GM13977 (cell line): ENCODE data around the gene SLC6A12.

Source experiments
- DNase-seq: peaks from one replicate; pipeline ENCODE4 v3.0.0; 2012; ENCODE audit warnings: low spot score
- in situ Hi-C: fragments of 300-500 bp; cut with MboI; formaldehyde crosslinking; loops from one replicate; pipeline ENCODE4 v1.12.0; 2022; ENCODE audit warnings: low sequenced_read_pairs, low pct_unique_long_range_greater_than_20kb, mixed read lengths, inconsistent platforms; ENCODE audit not compliant: unreplicated experiment
- TF ChIP-seq, protein P1 (sequence below): IDR thresholded peaks from 2 replicates; pipeline ENCODE4 v1.5.1; 2012; ENCODE audit warnings: mild to moderate bottlenecking, control low read depth; ENCODE audit not compliant: insufficient read depth; ENCODE audit errors: extremely low read depth, missing control alignments

The SLC6A12 gene

DNA sequence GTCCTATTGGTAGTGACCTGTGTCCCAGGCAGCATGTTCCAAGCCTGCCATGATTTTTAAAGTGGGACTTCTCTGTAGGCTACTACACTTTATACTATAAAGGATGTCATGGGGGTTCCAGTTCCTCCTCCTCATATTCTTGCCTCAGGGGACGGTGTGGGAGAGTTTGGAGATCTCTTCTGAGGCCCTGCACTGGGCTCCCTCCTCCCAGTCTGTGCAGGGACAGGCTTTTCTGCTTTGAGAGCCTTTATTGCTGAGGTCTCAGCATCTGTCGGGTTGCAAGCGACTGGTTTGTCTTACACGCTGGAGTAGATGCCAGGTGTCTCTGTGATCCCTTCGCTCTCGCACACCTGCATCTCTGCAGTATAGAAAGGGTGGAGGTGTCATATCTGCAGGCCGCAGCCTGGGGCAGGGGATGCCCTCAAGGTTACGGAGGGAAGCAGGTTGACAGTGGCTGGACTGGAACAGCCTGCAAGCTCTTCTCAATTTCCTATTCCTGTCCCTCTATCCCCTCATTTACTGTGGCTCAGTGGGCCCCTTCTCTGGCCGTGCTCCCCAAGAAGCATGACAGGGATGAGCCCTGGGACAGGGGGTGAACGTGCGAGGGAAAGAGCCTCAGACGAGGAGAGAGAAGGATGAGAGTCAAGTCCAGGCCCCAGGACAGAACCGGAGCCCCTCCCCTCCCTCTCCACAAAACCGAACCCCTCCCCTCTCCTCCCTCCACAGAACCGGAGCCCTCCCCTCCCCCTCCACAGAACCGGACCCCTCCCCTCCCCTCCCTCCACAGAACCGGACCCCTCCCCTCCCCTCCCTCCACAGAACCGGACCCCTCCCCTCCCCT, 51.3 kb downstream of the SLC6A12 start:
- DNase-seq, result no peak
- TF ChIP-seq, protein P1, sequence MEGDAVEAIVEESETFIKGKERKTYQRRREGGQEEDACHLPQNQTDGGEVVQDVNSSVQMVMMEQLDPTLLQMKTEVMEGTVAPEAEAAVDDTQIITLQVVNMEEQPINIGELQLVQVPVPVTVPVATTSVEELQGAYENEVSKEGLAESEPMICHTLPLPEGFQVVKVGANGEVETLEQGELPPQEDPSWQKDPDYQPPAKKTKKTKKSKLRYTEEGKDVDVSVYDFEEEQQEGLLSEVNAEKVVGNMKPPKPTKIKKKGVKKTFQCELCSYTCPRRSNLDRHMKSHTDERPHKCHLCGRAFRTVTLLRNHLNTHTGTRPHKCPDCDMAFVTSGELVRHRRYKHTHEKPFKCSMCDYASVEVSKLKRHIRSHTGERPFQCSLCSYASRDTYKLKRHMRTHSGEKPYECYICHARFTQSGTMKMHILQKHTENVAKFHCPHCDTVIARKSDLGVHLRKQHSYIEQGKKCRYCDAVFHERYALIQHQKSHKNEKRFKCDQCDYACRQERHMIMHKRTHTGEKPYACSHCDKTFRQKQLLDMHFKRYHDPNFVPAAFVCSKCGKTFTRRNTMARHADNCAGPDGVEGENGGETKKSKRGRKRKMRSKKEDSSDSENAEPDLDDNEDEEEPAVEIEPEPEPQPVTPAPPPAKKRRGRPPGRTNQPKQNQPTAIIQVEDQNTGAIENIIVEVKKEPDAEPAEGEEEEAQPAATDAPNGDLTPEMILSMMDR, result no peak
- in situ Hi-C loops, result no loop called here

DNA sequence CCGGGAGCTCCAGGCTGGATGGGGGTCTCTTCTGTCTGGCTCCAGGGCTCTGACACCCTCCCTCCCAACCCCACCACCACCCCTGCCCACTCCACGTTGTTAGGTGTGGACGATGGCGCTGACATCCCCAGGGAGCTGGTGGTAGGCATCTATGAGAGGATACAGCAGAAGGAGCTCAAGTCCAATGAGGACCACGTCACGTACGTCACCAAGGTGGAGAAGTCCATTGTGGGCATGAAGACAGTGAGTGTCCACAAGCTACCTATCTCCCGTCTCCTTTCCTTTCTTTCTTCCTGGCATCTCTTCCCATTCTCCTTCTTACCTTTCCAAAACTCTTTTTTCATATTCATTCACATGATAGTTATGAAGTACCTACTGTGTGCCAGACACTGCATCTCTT, 52.1 kb downstream of the SLC6A12 start:
- DNase-seq, result no peak
- in situ Hi-C loops, result no loop called here
- TF ChIP-seq, protein P1, result no peak

DNA sequence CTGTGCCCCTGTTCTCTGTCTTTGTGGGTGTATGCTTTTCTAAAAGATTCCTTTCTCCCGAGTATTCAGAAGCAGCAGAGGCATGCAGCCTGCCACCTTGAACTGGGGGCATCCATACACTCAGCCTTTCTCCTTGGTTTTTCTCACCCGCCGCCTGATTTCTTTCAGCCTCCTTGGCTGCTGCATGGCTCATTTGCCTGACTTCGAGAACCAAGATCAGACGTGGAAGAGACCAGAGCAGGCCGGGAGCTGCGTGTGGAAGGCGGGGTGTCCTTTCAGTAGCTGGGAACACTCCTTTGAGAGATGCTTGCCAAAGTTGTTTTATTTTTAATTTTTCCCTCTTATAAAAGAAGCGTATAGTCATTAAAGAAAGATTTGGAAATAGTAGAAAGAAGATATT, 53.1 kb downstream of the SLC6A12 start:
- in situ Hi-C loops, result no loop called here

DNA sequence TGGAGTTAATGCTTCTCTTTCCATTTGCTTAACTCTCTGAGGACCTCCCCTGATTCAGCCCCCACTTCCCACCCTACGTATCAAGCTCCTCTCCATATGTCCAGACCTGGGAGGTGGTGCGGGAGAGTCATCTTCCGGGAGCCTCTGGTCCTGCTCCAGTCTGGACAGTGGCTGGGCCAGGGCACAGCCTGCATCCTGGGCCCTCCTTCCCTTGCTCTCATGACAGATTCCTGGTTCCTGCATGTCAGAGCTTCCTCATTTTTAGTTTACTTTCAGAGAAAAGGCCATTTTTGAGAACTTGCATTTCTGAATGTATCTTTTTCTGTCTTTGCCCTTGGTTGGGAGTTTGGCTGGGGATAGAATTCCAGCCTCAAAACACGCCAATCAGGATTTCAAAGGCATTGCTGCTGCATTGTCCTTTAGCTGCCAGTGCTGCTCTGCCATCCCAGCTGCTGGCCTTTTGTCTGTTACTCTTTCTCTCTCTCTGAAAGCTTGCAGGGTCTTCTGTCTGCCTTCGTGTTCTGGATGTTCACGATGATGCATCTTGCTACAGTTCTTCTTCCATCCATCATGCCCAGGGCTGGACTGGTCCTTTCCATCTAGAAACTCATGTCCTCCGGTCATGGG, 54.7 kb downstream of the SLC6A12 start:
- in situ Hi-C loops, result no loop called here

More for the DNA sequence above, 53.1 kb downstream of the SLC6A12 start:
- DNase-seq, result no peak
- TF ChIP-seq, protein P1, result no peak

DNA sequence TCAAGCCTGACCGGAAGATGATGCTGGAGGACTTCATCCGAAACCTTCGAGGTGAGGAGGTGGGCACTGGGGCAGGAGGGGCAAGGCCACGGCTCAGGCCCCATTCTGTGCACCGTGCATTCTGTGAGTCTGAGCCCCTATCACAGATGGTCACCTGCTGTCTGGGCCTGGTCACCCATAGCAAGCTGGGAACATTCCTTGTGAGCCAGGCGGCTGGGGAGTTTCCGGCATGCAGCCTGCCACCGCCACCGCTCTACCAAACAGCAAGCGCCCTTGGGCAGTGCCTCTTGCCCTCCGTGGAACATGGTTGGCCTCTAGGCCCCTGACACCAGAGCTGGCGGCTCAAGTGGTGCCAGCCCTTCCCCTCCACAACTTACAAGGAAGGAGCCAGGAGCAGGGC, 56.3 kb downstream of the SLC6A12 start:
- in situ Hi-C loops, result no loop called here
- no peak for DNase-seq
- TF ChIP-seq, protein P1, result no peak

More for the DNA sequence above, 54.7 kb downstream of the SLC6A12 start:
- DNase-seq, result no peak
- TF ChIP-seq, protein P1, result no peak

DNA sequence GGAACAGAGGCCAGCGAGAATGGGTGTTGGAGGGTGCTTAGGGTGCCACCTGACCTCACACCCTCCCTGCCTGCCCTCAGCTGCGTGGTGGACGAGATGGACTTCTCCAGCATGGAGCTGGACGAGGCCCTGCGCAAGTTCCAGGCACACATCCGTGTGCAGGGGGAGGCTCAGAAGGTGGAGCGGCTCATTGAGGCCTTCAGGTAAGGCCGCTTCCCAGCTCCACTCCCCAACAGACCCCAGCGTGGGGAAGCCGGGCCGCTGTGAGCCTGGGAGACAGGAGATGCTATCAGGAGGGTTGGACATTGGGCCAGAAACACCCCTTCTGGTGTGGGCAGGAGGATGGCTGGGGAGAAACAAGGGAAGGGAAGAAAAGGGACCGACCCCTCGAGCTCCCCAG, 57.0 kb downstream of the SLC6A12 start:
- in situ Hi-C loops, result no loop called here
- TF ChIP-seq, protein P1, result no peak
- no peak for DNase-seq
